Stimulated activated CD4-positive, alpha-beta T cell treated with anti-CD3 and anti-CD28 coated beads, TNF-alpha, amount 100 ng/mL, for 1 hour (primary cell): ENCODE data around the gene FRYL.
"Not testable (repeated sequence)": the region's sequence is repeated elsewhere in the genome, so short reads cannot be mapped to it uniquely, and the experiment has no call there.

Source experiments
- DNase-seq, 3 donors: peaks; one replicate each; pipeline ENCODE4 v3.0.0-alpha.2; 2020; ENCODE audit warnings: low read depth in 3 of 3, low spot score in 1 of 3

FRYL gene

GRCh38 chr4:48454591-48454990 lies 325.5 kb downstream of the FRYL start:
- DNase-seq = no peak

GRCh38 chr4:48451656-48452055 lies 328.4 kb downstream of the FRYL start:
- DNase-seq = not testable (repeated sequence)

GRCh38 chr4:48450740-48451139 lies 329.3 kb downstream of the FRYL start:
- DNase-seq = no peak

- no peak for DNase-seq
Measured at GRCh38 chr4:48449151-48449550, 330.9 kb downstream of the FRYL start.
